DND-41 (cell line): ENCODE measurements around the gene HNRNPUL1.

Source experiments
- ATAC-seq: fragments of 200-7000 bp; cut with Tn5 transposase; 3 replicates; pipeline ENCODE4 v1.9.1; 2021; ENCODE audit warnings: low read depth; ENCODE audit not compliant: insufficient read depth
- DNase-seq: peaks from one replicate; pipeline ENCODE4 v3.0.0-alpha.2; 2020
- H2AFZ ChIP-seq: 2 replicates; pipeline ENCODE4 v1.6.0; 2012; ENCODE audit warnings: low read depth, low read length
- H3K27ac ChIP-seq: 2 replicates; pipeline ENCODE4 v1.5.1; 2012; ENCODE audit warnings: low read length, inconsistent platforms
- H3K27me3 ChIP-seq: fragments of 200-600 bp; sonication (generic); 2 replicates; pipeline ENCODE4 v1.6.0; 2012; ENCODE audit warnings: low read length, mild to moderate bottlenecking, inconsistent platforms; ENCODE audit not compliant: insufficient read depth, poor library complexity
- H3K36me3 ChIP-seq: 2 replicates; pipeline ENCODE4 v1.5.1; 2012; ENCODE audit warnings: low read length, inconsistent platforms; ENCODE audit not compliant: insufficient read depth
- H3K4me1 ChIP-seq: 2 replicates; pipeline ENCODE4 v1.5.1; 2012; ENCODE audit warnings: mild to moderate bottlenecking, low read length; ENCODE audit not compliant: insufficient read depth
- H3K4me2 ChIP-seq: 2 replicates; pipeline ENCODE4 v1.6.0; 2012; ENCODE audit warnings: mild to moderate bottlenecking, moderate library complexity, low read length, inconsistent platforms; ENCODE audit not compliant: insufficient read depth
- H3K4me3 ChIP-seq, 2 experiments: fragments of 200-600 bp in 1 of 2; shearing (Covaris generic) in 1 of 2; 2 replicates each; pipeline ENCODE4 v1.5.1; 2012 to 2016; ENCODE audit warnings: inconsistent platforms in 2 of 2, low read length in 2 of 2, mild to moderate bottlenecking in 2 of 2, low read depth in 1 of 2, moderate library complexity in 1 of 2
- H3K79me2 ChIP-seq: 2 replicates; pipeline ENCODE4 v1.6.0; 2012; ENCODE audit warnings: low read length, inconsistent platforms; ENCODE audit not compliant: insufficient read depth
- H3K9ac ChIP-seq: 2 replicates; pipeline ENCODE4 v1.6.0; 2012; ENCODE audit warnings: low read depth, mild to moderate bottlenecking, inconsistent platforms, low read length, moderate library complexity
- H3K9me3 ChIP-seq: 2 replicates; pipeline ENCODE4 v1.5.1; 2012; ENCODE audit warnings: low read length, moderate library complexity, mild to moderate bottlenecking, inconsistent platforms; ENCODE audit not compliant: insufficient read depth, severe bottlenecking
- H4K20me1 ChIP-seq: 2 replicates; pipeline ENCODE4 v1.6.0; 2012; ENCODE audit warnings: low read length; ENCODE audit not compliant: insufficient read depth
- CTCF ChIP-seq: IDR thresholded peaks from 2 replicates; pipeline ENCODE4 v1.5.1; 2012; ENCODE audit warnings: borderline replicate concordance, low read length, moderate library complexity, mild to moderate bottlenecking; ENCODE audit not compliant: poor library complexity, severe bottlenecking; ENCODE audit errors: extremely low read depth
- EZH2 ChIP-seq: IDR thresholded peaks from 3 replicates; pipeline ENCODE4 v1.6.1; 2012; ENCODE audit warnings: borderline replicate concordance, low read depth, mild to moderate bottlenecking, moderate library complexity, low read length, inconsistent platforms; ENCODE audit not compliant: severe bottlenecking

Gene HNRNPUL1

GRCh38 chr19:41235480-41235879, 28.7 kb upstream of the HNRNPUL1 start:
- H3K27ac ChIP-seq, result no peak overlapping the region
- no peaks in the 10 kb centered on the region for H3K27me3 ChIP-seq
- no peaks in the 10 kb centered on the region for H3K79me2 ChIP-seq
- no peaks in the 10 kb centered on the region for H3K36me3 ChIP-seq
- DNase-seq (no peak), ATAC-seq (no peak)
- no peaks in the 10 kb centered on the region for H4K20me1 ChIP-seq
- H3K9ac ChIP-seq, result no peak overlapping the region
- no peak overlapping the region for H3K4me2 ChIP-seq
- no peaks in the 10 kb centered on the region for H3K9me3 ChIP-seq
- no peak overlapping the region for H2AFZ ChIP-seq
- H3K4me3 ChIP-seq, result no peak overlapping the region
- H3K4me1 ChIP-seq, result no peaks in the 10 kb centered on the region
- TF ChIP-seq CTCF, result no peak
- TF ChIP-seq EZH2, result no peak

GRCh38 chr19:41238244-41238643, 25.9 kb upstream of the HNRNPUL1 start:
- H4K20me1 ChIP-seq, result no peaks in the 10 kb centered on the region
- ATAC-seq, result no peak
- H3K27ac ChIP-seq, result no peak overlapping the region
- H3K9ac ChIP-seq, result no peak overlapping the region
- H2AFZ ChIP-seq, result no peak overlapping the region
- H3K9me3 ChIP-seq, result no peaks in the 10 kb centered on the region
- no peak for TF ChIP-seq CTCF
- no peak for TF ChIP-seq EZH2
- H3K4me3 ChIP-seq, result no peak overlapping the region
- no peaks in the 10 kb centered on the region for H3K36me3 ChIP-seq
- H3K79me2 ChIP-seq, result no peaks in the 10 kb centered on the region
- H3K27me3 ChIP-seq, result no peaks in the 10 kb centered on the region
- no peaks in the 10 kb centered on the region for H3K4me1 ChIP-seq
- no peak overlapping the region for H3K4me2 ChIP-seq
- no peak for DNase-seq

- H3K9ac ChIP-seq, result no peak overlapping the region
- H3K27ac ChIP-seq, result no peak overlapping the region
- H3K4me3 ChIP-seq, result no peak overlapping the region
- no peaks in the 10 kb centered on the region for H3K9me3 ChIP-seq
- H4K20me1 ChIP-seq, result no peaks in the 10 kb centered on the region
- TF ChIP-seq EZH2, result no peak
- TF ChIP-seq CTCF, result no peak
- no peaks in the 10 kb centered on the region for H3K36me3 ChIP-seq
- H3K79me2 ChIP-seq, result no peaks in the 10 kb centered on the region
- no peak for DNase-seq
- H3K27me3 ChIP-seq, result no peaks in the 10 kb centered on the region
- no peaks in the 10 kb centered on the region for H3K4me1 ChIP-seq
- no peak for ATAC-seq
- H2AFZ ChIP-seq, result no peak overlapping the region
- H3K4me2 ChIP-seq, result no peak overlapping the region
These were observed 24.8 kb upstream of the HNRNPUL1 start for GRCh38 chr19:41239363-41239762.
